Immature natural killer cell (primary cell): ENCODE measurements around the gene LGR6. TPM values are rescaled to one million over a fixed set of nuclear protein-coding genes. Genes with fewer than 3 reads are reported as not detected.

ENCODE experiments used
- DNase-seq, 3 donors: peaks; one replicate each; pipeline ENCODE4 v3.0.0; 2022; ENCODE audit warnings: mixed read lengths in 1 of 3
- H3K27ac Mint-ChIP-seq, 6 donors: one replicate each; pipeline ENCODE4 v1.8.0; 2020; ENCODE audit warnings: mixed read lengths in 6 of 6, mild to moderate bottlenecking in 5 of 6, inconsistent platforms in 4 of 6, moderate library complexity in 3 of 6
- H3K27me3 Mint-ChIP-seq, 3 donors: one replicate each; pipeline ENCODE4 v1.8.0; 2020 to 2021; ENCODE audit warnings: low read depth in 3 of 3, mild to moderate bottlenecking in 3 of 3, mixed read lengths in 3 of 3, moderate library complexity in 3 of 3, inconsistent platforms in 1 of 3
- H3K36me3 Mint-ChIP-seq, 3 donors: one replicate each; pipeline ENCODE4 v1.8.0; 2020; ENCODE audit warnings: mixed read lengths in 3 of 3, inconsistent platforms in 2 of 3, mild to moderate bottlenecking in 2 of 3
- H3K4me1 Mint-ChIP-seq, 2 donors: one replicate each; pipeline ENCODE4 v1.8.0; 2020; ENCODE audit warnings: inconsistent platforms in 2 of 2, mild to moderate bottlenecking in 2 of 2, mixed read lengths in 2 of 2, moderate library complexity in 1 of 2
- H3K4me3 Mint-ChIP-seq, 5 donors: one replicate each; pipeline ENCODE4 v1.8.0; 2020; ENCODE audit warnings: mild to moderate bottlenecking in 5 of 5, mixed read lengths in 5 of 5, inconsistent platforms in 3 of 5, moderate library complexity in 3 of 5
- H3K9me3 Mint-ChIP-seq, 6 donors: one replicate each; pipeline ENCODE4 v1.8.0; 2020; ENCODE audit warnings: mild to moderate bottlenecking in 6 of 6, mixed read lengths in 6 of 6, inconsistent platforms in 4 of 6, moderate library complexity in 3 of 6
- polyA plus RNA-seq, 3 donors: library from polyadenylated mRNA; unstranded; fragments of 300-500 nt; fragmentation: Illumina TruSeq; gene quantifications; one replicate each; pipeline ENCODE4 v1.2.3, GENCODE V29; 2021

Gene LGR6
- polyA plus RNA-seq, 3 donors from 2014 or later, result 10.9 to 26.8 (median 21.1) TPM

- Mint-ChIP-seq H3K27me3 (peaks cover 4 to 19% (median 9%) of the 10 kb centered on the region in 3 donors), H3K9me3 (no peaks in the 10 kb centered on the region), H3K4me1 (peaks cover 0 to 18% of the 10 kb centered on the region in 2 donors), H3K27ac (peak overlapping the region in 4 of 6 donors; percentile 90 to 100 (median 96)), H3K4me3 (peak overlapping the region in 3 of 5 donors; percentile 75 to 90 (median 76)), H3K36me3 (no peaks in the 10 kb centered on the region)
- DNase-seq, result no peak
Measured at GRCh38 chr1:202202500-202203168, 9.0 kb downstream of the LGR6 start.

- H3K27me3 Mint-ChIP-seq, result peaks cover 2 to 14% (median 3%) of the 10 kb centered on the region in 3 donors
- H3K4me1 Mint-ChIP-seq, result peaks cover 0 to 14% of the 10 kb centered on the region in 2 donors
- no peaks in the 10 kb centered on the region for H3K9me3 Mint-ChIP-seq
- no peaks in the 10 kb centered on the region for H3K36me3 Mint-ChIP-seq
- DNase-seq, result peak; percentile 57 to 66 (median 62)
- no peak overlapping the region for H3K4me3 Mint-ChIP-seq
- H3K27ac Mint-ChIP-seq, result no peak overlapping the region
Measured at GRCh38 chr1:202203238-202204039, 9.8 kb downstream of the LGR6 start.

GRCh38 chr1:202204065-202204464 is 10.5 kb downstream of the LGR6 start:
- Mint-ChIP-seq H3K36me3 (no peaks in the 10 kb centered on the region), H3K27me3 (peaks cover 2 to 14% (median 2%) of the 10 kb centered on the region in 3 donors), H3K4me1 (peaks cover 0 to 9% of the 10 kb centered on the region in 2 donors), H3K27ac (no peak overlapping the region), H3K9me3 (no peaks in the 10 kb centered on the region), H3K4me3 (no peak overlapping the region)
- DNase-seq, result no peak

- no peak for DNase-seq
- Mint-ChIP-seq H3K27ac (no peak overlapping the region), H3K9me3 (no peaks in the 10 kb centered on the region), H3K27me3 (peaks cover 2 to 14% (median 2%) of the 10 kb centered on the region in 3 donors), H3K36me3 (peaks cover 0 to 1% (median 0%) of the 10 kb centered on the region in 3 donors), H3K4me3 (no peak overlapping the region), H3K4me1 (peaks cover 0 to 16% of the 10 kb centered on the region in 2 donors)
Measured at GRCh38 chr1:202205523-202206190, 12.1 kb downstream of the LGR6 start.

- H3K27me3 Mint-ChIP-seq, result peaks cover 0 to 6% (median 2%) of the 10 kb centered on the region in 3 donors
- peaks cover 0 to 12% (median 3%) of the 10 kb centered on the region in 3 donors for H3K36me3 Mint-ChIP-seq
- no peak overlapping the region for H3K4me3 Mint-ChIP-seq
- H3K4me1 Mint-ChIP-seq, result peaks cover 0 to 23% of the 10 kb centered on the region in 2 donors
- no peaks in the 10 kb centered on the region for H3K9me3 Mint-ChIP-seq
- H3K27ac Mint-ChIP-seq, result peak overlapping the region in 1 of 6 donors; percentile 7
- DNase-seq, result no peak
Measured at GRCh38 chr1:202207292-202207691, 13.7 kb downstream of the LGR6 start.

GRCh38 chr1:202208351-202208857 is 14.8 kb downstream of the LGR6 start:
- no peak for DNase-seq
- Mint-ChIP-seq H3K36me3 (peaks cover 0 to 12% (median 3%) of the 10 kb centered on the region in 3 donors), H3K27ac (no peak overlapping the region), H3K4me1 (peaks cover 5 to 34% of the 10 kb centered on the region in 2 donors), H3K9me3 (no peaks in the 10 kb centered on the region), H3K4me3 (no peak overlapping the region), H3K27me3 (peaks cover 0 to 3% (median 2%) of the 10 kb centered on the region in 3 donors)

- Mint-ChIP-seq H3K36me3 (peaks cover 0 to 16% (median 3%) of the 10 kb centered on the region in 3 donors), H3K9me3 (no peaks in the 10 kb centered on the region), H3K4me1 (peaks cover 17 to 51% of the 10 kb centered on the region in 2 donors), H3K4me3 (peak overlapping the region in 1 of 5 donors; percentile 31), H3K27ac (peak overlapping the region in 4 of 6 donors; percentile 21 to 74 (median 64)), H3K27me3 (peaks cover 3 to 10% (median 5%) of the 10 kb centered on the region in 3 donors)
- peak in 1 of 3 donors; percentile 17 for DNase-seq
Measured at GRCh38 chr1:202210385-202210784, 16.8 kb downstream of the LGR6 start.

- H3K4me1 Mint-ChIP-seq, result peaks cover 19 to 55% of the 10 kb centered on the region in 2 donors
- H3K27ac Mint-ChIP-seq, result peak overlapping the region in 2 of 6 donors; percentile 73 to 74
- peaks cover 3 to 10% (median 5%) of the 10 kb centered on the region in 3 donors for H3K27me3 Mint-ChIP-seq
- H3K4me3 Mint-ChIP-seq, result no peak overlapping the region
- no peaks in the 10 kb centered on the region for H3K9me3 Mint-ChIP-seq
- peaks cover 0 to 16% (median 3%) of the 10 kb centered on the region in 3 donors for H3K36me3 Mint-ChIP-seq
- no peak for DNase-seq
Measured at GRCh38 chr1:202210969-202211368, 17.4 kb downstream of the LGR6 start.

GRCh38 chr1:202212787-202213186 is 19.2 kb downstream of the LGR6 start:
- Mint-ChIP-seq H3K27me3 (peaks cover 3 to 10% (median 5%) of the 10 kb centered on the region in 3 donors), H3K4me3 (no peak overlapping the region), H3K4me1 (peaks cover 21 to 57% of the 10 kb centered on the region in 2 donors), H3K27ac (peak overlapping the region in 3 of 6 donors; percentile 20 to 79 (median 67)), H3K36me3 (peaks cover 0 to 16% (median 3%) of the 10 kb centered on the region in 3 donors), H3K9me3 (no peaks in the 10 kb centered on the region)
- no peak for DNase-seq

GRCh38 chr1:202213361-202214088 is 19.9 kb downstream of the LGR6 start:
- Mint-ChIP-seq H3K27me3 (peaks cover 3 to 10% (median 5%) of the 10 kb centered on the region in 3 donors), H3K9me3 (no peaks in the 10 kb centered on the region), H3K4me3 (peak overlapping the region; percentile 63 to 91 (median 85)), H3K36me3 (peaks cover 0 to 16% (median 3%) of the 10 kb centered on the region in 3 donors), H3K27ac (peak overlapping the region in 5 of 6 donors; percentile 22 to 79 (median 62)), H3K4me1 (peaks cover 21 to 55% of the 10 kb centered on the region in 2 donors)
- no peak for DNase-seq

GRCh38 chr1:202214089-202214843 is 20.7 kb downstream of the LGR6 start:
- Mint-ChIP-seq H3K27ac (peak overlapping the region in 3 of 6 donors; percentile 21 to 85 (median 36)), H3K4me3 (peak overlapping the region; percentile 63 to 91 (median 85)), H3K36me3 (peaks cover 0 to 20% (median 3%) of the 10 kb centered on the region in 3 donors), H3K27me3 (peaks cover 3 to 10% (median 5%) of the 10 kb centered on the region in 3 donors), H3K9me3 (no peaks in the 10 kb centered on the region), H3K4me1 (peaks cover 21 to 60% of the 10 kb centered on the region in 2 donors)
- peak in 1 of 3 donors; percentile 16 for DNase-seq
